GM18502 (cell line): ENCODE data around the gene TMEM170A.
"Not testable (repeated sequence)": the region's sequence is repeated elsewhere in the genome, so short reads cannot be mapped to it uniquely, and the experiment has no call there.

ENCODE experiments used
- ATAC-seq: cut with Tn5 transposase; IDR thresholded peaks from one replicate; pipeline ENCODE4 v1.9.1; 2021; ENCODE audit warnings: mild to moderate bottlenecking; ENCODE audit not compliant: unreplicated experiment, poor library complexity

TMEM170A gene

GRCh38 chr16:75457485-75458021, 6.9 kb downstream of the TMEM170A start:
- ATAC-seq = no peak

GRCh38 chr16:75456971-75457370, 7.5 kb downstream of the TMEM170A start:
- ATAC-seq = no peak

GRCh38 chr16:75456486-75456885, 8.0 kb downstream of the TMEM170A start:
- not testable (repeated sequence) for ATAC-seq

- ATAC-seq = no peak
Measured at GRCh38 chr16:75455677-75456076, 8.8 kb downstream of the TMEM170A start.

- no peak for ATAC-seq
Measured at GRCh38 chr16:75452464-75453190, 11.9 kb downstream of the TMEM170A start.

GRCh38 chr16:75446416-75446815, 18.1 kb downstream of the TMEM170A start:
- ATAC-seq = no peak

GRCh38 chr16:75445298-75445697, 19.2 kb downstream of the TMEM170A start:
- ATAC-seq = no peak

- ATAC-seq = no peak
Measured at GRCh38 chr16:75443298-75443697, 21.2 kb downstream of the TMEM170A start.

GRCh38 chr16:75433732-75434413, 30.6 kb downstream of the TMEM170A start:
- ATAC-seq = peak; percentile 77

GRCh38 chr16:75432828-75433731, 31.4 kb downstream of the TMEM170A start, which contains the start of gene CFDP1:
Gene CFDP1 (minus strand): TSS chr16:75433503. CDS start chr16:75433352, 151 bp downstream.
- peak; percentile 92 for ATAC-seq

GRCh38 chr16:75429621-75430403, 34.7 kb downstream of the TMEM170A start:
- ATAC-seq = no peak

- ATAC-seq = not testable (repeated sequence)
Measured at GRCh38 chr16:75426524-75426923, 38.0 kb downstream of the TMEM170A start.

- ATAC-seq = not testable (repeated sequence)
Measured at GRCh38 chr16:75424105-75424762, 40.3 kb downstream of the TMEM170A start.

- ATAC-seq = no peak
Measured at GRCh38 chr16:75423723-75424104, 40.8 kb downstream of the TMEM170A start.

- ATAC-seq = no peak
Measured at GRCh38 chr16:75421820-75422126, 42.7 kb downstream of the TMEM170A start.

- ATAC-seq = peak; percentile 77
Measured at GRCh38 chr16:75420987-75421819, 43.3 kb downstream of the TMEM170A start.

GRCh38 chr16:75416904-75417565, 47.5 kb downstream of the TMEM170A start:
- ATAC-seq = no peak
